ENCODE data around the gene PEAR1.

PEAR1 gene

GRCh38 chr1:156933136-156933535, 39.6 kb downstream of the PEAR1 start:
- no peak for TF ChIP-seq CTCF (IDR thresholded peaks at IDR 0.05)
- Histone ChIP-seq H3K27ac (no peak overlapping the region), H3K4me3 (no peak overlapping the region)
- DNase-seq (ENCODE audit: low spot score), result no peak

GRCh38 chr1:156935505-156936128, 42.1 kb downstream of the PEAR1 start:
- H3K4me3 ChIP-seq, result no peak overlapping the region
- H3K27ac ChIP-seq, result no peak overlapping the region
- DNase-seq (ENCODE audit: low spot score), result no peak
- no peak for TF ChIP-seq CTCF (IDR thresholded peaks at IDR 0.05)

- TF ChIP-seq CTCF (IDR thresholded peaks at IDR 0.05), result no peak
- Histone ChIP-seq H3K4me3 (no peak overlapping the region), H3K27ac (no peak overlapping the region)
- DNase-seq (ENCODE audit: low spot score), result no peak
Measured at GRCh38 chr1:156936191-156936590, 42.7 kb downstream of the PEAR1 start.

- H3K27ac ChIP-seq, result no peak overlapping the region
- TF ChIP-seq CTCF (IDR thresholded peaks at IDR 0.05), result no peak
- no peak overlapping the region for H3K4me3 ChIP-seq
- DNase-seq (ENCODE audit: low spot score), result no peak
Measured at GRCh38 chr1:156936721-156937220, 43.3 kb downstream of the PEAR1 start.

- no peak overlapping the region for H3K4me3 ChIP-seq
- no peak for TF ChIP-seq CTCF (IDR thresholded peaks at IDR 0.05)
- DNase-seq (ENCODE audit: low spot score), result no peak
- H3K27ac ChIP-seq, result no peak overlapping the region
Measured at GRCh38 chr1:156937883-156938282, 44.4 kb downstream of the PEAR1 start.

- DNase-seq (ENCODE audit: low spot score), result no peak
- Histone ChIP-seq H3K27ac (no peak overlapping the region), H3K4me3 (no peak overlapping the region)
- no peak for TF ChIP-seq CTCF (IDR thresholded peaks at IDR 0.05)
Measured at GRCh38 chr1:156938813-156939212, 45.3 kb downstream of the PEAR1 start.

- no peak for DNase-seq (ENCODE audit: low spot score)
- TF ChIP-seq CTCF (IDR thresholded peaks at IDR 0.05), result no peak
- no peak overlapping the region for H3K27ac ChIP-seq
Measured at GRCh38 chr1:156939786-156940334, 46.3 kb downstream of the PEAR1 start.

More at GRCh38 chr1:156939786-156940334, 46.3 kb downstream of the PEAR1 start:
- no peak overlapping the region for H3K4me3 ChIP-seq

All from coronary artery (tissue), 2 donors.